Endodermal cell (in vitro differentiated cells): Measurements from ENCODE around the gene CTIF. TPM values are rescaled to one million over a fixed set of nuclear protein-coding genes. Genes with fewer than 3 reads are reported as not detected.
A peak's percentile ranks its signal among the peaks of the same experiment; 100 is the strongest.
"Not testable (repeated sequence)": the region's sequence is repeated elsewhere in the genome, so short reads cannot be mapped to it uniquely, and the experiment has no call there.

Source experiments
- DNase-seq: peaks from one replicate; pipeline ENCODE4 v3.0.0-alpha.2; 2017
- H3K27ac ChIP-seq: 2 replicates; pipeline ENCODE4 v1.5.1; 2013; ENCODE audit warnings: mild to moderate bottlenecking, low read depth, low read length, moderate library complexity
- H3K27me3 ChIP-seq: 2 replicates; pipeline ENCODE4 v1.6.1; 2013; ENCODE audit warnings: mild to moderate bottlenecking, low read length, moderate library complexity; ENCODE audit not compliant: insufficient read depth, control insufficient read depth, poor library complexity, severe bottlenecking
- H3K36me3 ChIP-seq: 2 replicates; pipeline ENCODE4 v1.7.0; 2013; ENCODE audit warnings: mild to moderate bottlenecking, low read length, moderate library complexity; ENCODE audit not compliant: control insufficient read depth, insufficient read depth
- H3K4me1 ChIP-seq: one replicate; pipeline ENCODE4 v1.7.0; 2013; ENCODE audit warnings: low read length; ENCODE audit not compliant: control insufficient read depth, insufficient read depth
- H3K4me3 ChIP-seq: 2 replicates; pipeline ENCODE4 v1.5.1; 2013; ENCODE audit warnings: mild to moderate bottlenecking, low read length, moderate library complexity
- H3K9ac ChIP-seq: 2 replicates; pipeline ENCODE4 v1.6.1; 2013; ENCODE audit warnings: mild to moderate bottlenecking, low read length, moderate library complexity; ENCODE audit not compliant: poor library complexity, severe bottlenecking; ENCODE audit errors: extremely low read depth
- H3K9me3 ChIP-seq: 2 replicates; pipeline ENCODE4 v1.6.1; 2013; ENCODE audit warnings: mild to moderate bottlenecking, low read length, moderate library complexity; ENCODE audit not compliant: control insufficient read depth
- H3K27ac Mint-ChIP-seq: 2 replicates; pipeline ENCODE4 v1.8.0; 2020; ENCODE audit warnings: mixed read lengths
- H3K27me3 Mint-ChIP-seq: 2 replicates; pipeline ENCODE4 v1.8.0; 2021; ENCODE audit warnings: mild to moderate bottlenecking, mixed read lengths; ENCODE audit not compliant: insufficient read depth
- H3K36me3 Mint-ChIP-seq: 2 replicates; pipeline ENCODE4 v1.8.0; 2020; ENCODE audit warnings: low read depth, mixed read lengths
- H3K4me1 Mint-ChIP-seq: 2 replicates; pipeline ENCODE4 v1.8.0; 2020; ENCODE audit warnings: mixed read lengths
- H3K4me3 Mint-ChIP-seq: 2 replicates; pipeline ENCODE4 v1.8.0; 2020; ENCODE audit warnings: mild to moderate bottlenecking, moderate library complexity, mixed read lengths
- H3K9me3 Mint-ChIP-seq: 2 replicates; pipeline ENCODE4 v1.8.0; 2020; ENCODE audit warnings: mild to moderate bottlenecking, mixed read lengths
- WGBS, 2 experiments: methylation state at CpG; one replicate each; pipeline versions ENCODE4 v1.1.5 to v1.1.7; 2013; ENCODE audit warnings: missing lambda C conversion rate in 2 of 2, mixed read lengths in 1 of 2; ENCODE audit not compliant: insufficient coverage in 1 of 2, insufficient read length in 1 of 2; 5-methylcytosine and 5-hydroxymethylcytosine counted together
- total RNA-seq, 2 donors: library from RNA; stranded (reverse); fragmentation: NEBNext Ultra II Directional in 1 of 2; extraction: Animal tissue kit (Norgen Biotek cat#: 25700) in 1 of 2; gene quantifications; 2 replicates in 1 of 2; 3 replicates in 1 of 2; pipeline ENCODE4 v1.2.1, GENCODE V29; 2021
- TF ChIP-seq, protein P1 (sequence below): fragments of 200-600 bp; sonication (generic); conservative IDR thresholded peaks from 2 replicates; pipeline ENCODE4 v1.5.0; 2021; ENCODE audit warnings: antibody characterized with exemption, mild to moderate bottlenecking

CTIF gene
- total RNA-seq, 2 donors from 2014 or later: 33.8 to 41.6 TPM

DNA sequence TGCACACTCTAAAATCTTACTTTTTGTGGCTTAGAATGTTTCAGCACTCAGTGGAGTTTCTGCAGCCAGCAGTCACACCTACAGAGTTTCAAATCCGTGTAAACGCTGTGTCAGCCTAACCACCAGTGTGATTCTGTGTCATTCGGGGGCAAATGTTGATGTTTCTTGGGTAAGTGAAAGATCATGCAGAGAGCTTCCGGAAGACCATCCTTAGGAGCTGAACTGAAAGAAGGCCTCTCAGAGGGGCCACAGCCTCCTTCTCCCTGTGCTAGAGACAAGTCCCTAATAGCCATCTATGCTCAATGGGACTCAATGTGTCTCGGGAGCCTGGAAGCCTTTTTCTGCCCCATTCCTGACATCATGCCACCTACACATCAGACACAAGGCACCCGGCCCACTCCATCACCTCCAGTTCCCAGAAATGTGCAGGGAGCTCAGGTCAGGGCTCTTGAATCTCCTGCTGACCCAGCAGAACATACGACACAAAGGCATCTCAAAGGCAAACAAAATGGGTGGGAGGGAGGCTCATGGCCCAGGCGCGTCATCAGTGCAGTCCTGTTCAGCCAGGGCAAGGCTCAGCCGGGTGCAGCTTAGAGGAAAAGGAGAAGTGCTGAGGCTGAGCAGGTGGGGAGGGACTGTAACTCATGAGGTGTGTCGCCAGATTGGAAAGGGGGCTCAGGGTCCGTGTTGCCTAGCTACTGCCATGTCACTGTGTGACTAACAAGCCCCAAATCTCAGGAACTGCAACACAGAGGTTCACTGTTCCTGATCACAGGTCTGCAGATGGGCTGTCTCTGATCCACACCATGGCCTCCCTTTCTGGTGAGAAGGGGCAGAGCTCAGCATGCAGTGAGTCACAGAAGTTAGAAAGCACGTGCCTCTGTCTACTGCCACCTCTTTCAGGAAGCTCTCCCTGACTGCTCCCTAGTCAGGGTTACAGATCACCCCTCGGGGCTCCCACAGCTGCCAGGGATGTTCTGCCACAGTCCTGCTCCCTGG, 329.9 kb downstream of the CTIF start:
- H3K27me3 ChIP-seq: no peaks in the 10 kb centered on the region
- DNase-seq: no peak
- peaks cover 7% of the 10 kb centered on the region for H3K4me1 ChIP-seq
- no peaks in the 10 kb centered on the region for H3K9me3 Mint-ChIP-seq
- 71 to 87% methylated on average over 7 to 14 of the region's 14 CpGs for WGBS, 2 experiments
- no peaks in the 10 kb centered on the region for H3K36me3 ChIP-seq
- no peaks in the 10 kb centered on the region for H3K36me3 Mint-ChIP-seq
- no peak overlapping the region for H3K4me3 ChIP-seq
- no peak overlapping the region for H3K9ac ChIP-seq
- no peaks in the 10 kb centered on the region for H3K27me3 Mint-ChIP-seq
- peak overlapping the region; percentile 52 for H3K27ac Mint-ChIP-seq
- H3K4me3 Mint-ChIP-seq: no peak overlapping the region
- no peaks in the 10 kb centered on the region for H3K9me3 ChIP-seq
- TF ChIP-seq, protein P1, sequence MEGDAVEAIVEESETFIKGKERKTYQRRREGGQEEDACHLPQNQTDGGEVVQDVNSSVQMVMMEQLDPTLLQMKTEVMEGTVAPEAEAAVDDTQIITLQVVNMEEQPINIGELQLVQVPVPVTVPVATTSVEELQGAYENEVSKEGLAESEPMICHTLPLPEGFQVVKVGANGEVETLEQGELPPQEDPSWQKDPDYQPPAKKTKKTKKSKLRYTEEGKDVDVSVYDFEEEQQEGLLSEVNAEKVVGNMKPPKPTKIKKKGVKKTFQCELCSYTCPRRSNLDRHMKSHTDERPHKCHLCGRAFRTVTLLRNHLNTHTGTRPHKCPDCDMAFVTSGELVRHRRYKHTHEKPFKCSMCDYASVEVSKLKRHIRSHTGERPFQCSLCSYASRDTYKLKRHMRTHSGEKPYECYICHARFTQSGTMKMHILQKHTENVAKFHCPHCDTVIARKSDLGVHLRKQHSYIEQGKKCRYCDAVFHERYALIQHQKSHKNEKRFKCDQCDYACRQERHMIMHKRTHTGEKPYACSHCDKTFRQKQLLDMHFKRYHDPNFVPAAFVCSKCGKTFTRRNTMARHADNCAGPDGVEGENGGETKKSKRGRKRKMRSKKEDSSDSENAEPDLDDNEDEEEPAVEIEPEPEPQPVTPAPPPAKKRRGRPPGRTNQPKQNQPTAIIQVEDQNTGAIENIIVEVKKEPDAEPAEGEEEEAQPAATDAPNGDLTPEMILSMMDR: no peak
- no peak overlapping the region for H3K27ac ChIP-seq
- H3K4me1 Mint-ChIP-seq: peaks cover 6% of the 10 kb centered on the region

DNA sequence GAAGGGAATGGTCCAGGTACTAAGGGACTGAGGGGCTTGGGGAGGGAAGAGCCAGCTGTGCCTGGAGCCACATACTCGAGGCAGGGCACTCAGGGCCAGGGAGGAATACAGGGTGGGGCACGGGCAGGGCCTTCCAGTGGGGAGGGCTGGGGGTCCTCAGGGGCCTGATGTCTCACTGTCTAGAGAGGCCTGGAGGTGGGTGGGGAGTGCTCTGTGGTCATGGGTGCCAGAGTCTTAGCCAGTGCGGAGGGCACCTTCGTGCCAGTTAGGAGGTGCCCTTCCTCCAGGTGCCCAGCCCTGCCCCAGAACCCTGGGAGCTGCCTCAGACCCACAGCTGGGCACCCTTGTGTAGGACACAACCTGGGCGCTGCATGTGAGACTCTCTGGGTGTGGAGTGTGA, 330.8 kb downstream of the CTIF start:
- H3K36me3 ChIP-seq: no peaks in the 10 kb centered on the region
- no peak overlapping the region for H3K27ac ChIP-seq
- no peak overlapping the region for H3K9ac ChIP-seq
- Mint-ChIP-seq H3K4me3 (no peak overlapping the region), H3K27ac (no peak overlapping the region), H3K27me3 (no peaks in the 10 kb centered on the region), H3K4me1 (peaks cover 6% of the 10 kb centered on the region), H3K36me3 (no peaks in the 10 kb centered on the region), H3K9me3 (no peaks in the 10 kb centered on the region)
- H3K9me3 ChIP-seq: no peaks in the 10 kb centered on the region
- H3K27me3 ChIP-seq: no peaks in the 10 kb centered on the region
- H3K4me3 ChIP-seq: no peak overlapping the region
- TF ChIP-seq, protein P1: no peak
- 93 to 95% methylated on average over 4 to 5 of the region's 5 CpGs for WGBS, 2 experiments
- DNase-seq: no peak
- H3K4me1 ChIP-seq: peaks cover 7% of the 10 kb centered on the region

DNA sequence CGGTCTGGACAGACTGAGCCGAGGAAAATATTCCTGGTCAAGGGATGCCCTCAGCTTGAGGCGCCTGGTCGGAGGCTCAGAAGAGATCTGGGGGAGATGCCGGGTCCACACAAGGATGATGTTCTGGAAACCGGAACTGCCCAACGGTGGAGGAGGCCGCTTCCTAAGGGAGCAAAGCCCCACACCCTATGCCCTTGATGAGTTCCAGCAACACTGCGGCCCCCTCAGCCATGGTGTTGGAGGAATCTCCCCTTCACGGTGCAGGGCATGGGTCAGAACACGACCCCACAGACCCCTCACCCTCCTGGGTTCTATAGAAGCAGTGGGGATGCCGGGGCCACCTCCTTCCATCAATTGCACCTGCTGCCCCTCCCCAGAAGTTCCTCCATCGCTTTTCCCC, 332.1 kb downstream of the CTIF start:
- H3K4me1 Mint-ChIP-seq: peaks cover 12% of the 10 kb centered on the region
- not testable (repeated sequence) for DNase-seq, H3K9me3 Mint-ChIP-seq, H3K27ac ChIP-seq, H3K27me3 Mint-ChIP-seq, H3K36me3 ChIP-seq, H3K9me3 ChIP-seq, H3K4me3 Mint-ChIP-seq, H3K9ac ChIP-seq, H3K27me3 ChIP-seq, H3K4me3 ChIP-seq, H3K27ac Mint-ChIP-seq, H3K36me3 Mint-ChIP-seq
- peaks cover 12% of the 10 kb centered on the region for H3K4me1 ChIP-seq
- 96 to 97% methylated on average over 8 to 13 of the region's 13 CpGs for WGBS, 2 experiments
